ENCODE results near the gene EYA3.

EYA3 gene

DNA sequence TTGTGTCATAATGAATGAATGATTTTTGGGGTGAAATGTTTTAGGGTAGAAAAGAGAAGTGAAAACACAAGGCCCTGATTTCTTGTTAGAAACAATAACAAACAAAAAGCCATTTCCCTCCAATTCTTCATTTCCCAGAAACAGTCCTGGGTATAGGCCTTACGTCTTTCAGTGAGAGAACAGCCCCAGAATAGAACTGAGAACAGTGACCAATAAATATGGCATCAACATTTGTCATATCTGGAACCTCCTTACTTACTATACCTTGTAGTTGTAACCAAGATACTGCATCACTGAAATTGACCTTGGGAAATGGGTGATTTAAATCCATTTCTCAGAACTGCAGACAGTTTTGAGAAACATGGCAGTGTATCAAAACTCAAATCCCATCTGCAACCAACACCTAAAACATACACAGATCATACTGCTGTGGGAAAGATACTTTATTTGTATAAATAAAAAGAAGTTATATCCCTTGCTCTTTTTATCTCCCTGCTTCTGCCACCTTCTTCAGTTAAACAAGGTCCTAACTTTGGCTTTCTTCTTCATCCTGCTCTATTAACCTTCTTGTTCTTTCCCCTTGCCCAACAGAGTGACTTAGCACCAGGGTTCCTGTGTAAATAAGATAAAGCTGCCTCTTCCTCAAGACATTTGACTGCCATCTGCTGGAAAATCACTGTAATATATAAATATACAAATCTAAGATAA lies 109.1 kb downstream of the EYA3 start:
- H2AFZ ChIP-seq (ENCODE audit: low read depth, low read length), result no peak overlapping the region
- peaks cover 23% of the 10 kb centered on the region for H3K36me3 ChIP-seq (ENCODE audit: insufficient read depth, low read length)
- no peaks in the 10 kb centered on the region for H3K27me3 ChIP-seq (ENCODE audit: insufficient read depth, low read length)
- H3K4me3 ChIP-seq (ENCODE audit: low read length), result no peak overlapping the region
- H3K9me3 ChIP-seq (ENCODE audit: low read length), result no peaks in the 10 kb centered on the region
- no peaks in the 10 kb centered on the region for H3K4me1 ChIP-seq (ENCODE audit: insufficient read depth, low read length)

DNA sequence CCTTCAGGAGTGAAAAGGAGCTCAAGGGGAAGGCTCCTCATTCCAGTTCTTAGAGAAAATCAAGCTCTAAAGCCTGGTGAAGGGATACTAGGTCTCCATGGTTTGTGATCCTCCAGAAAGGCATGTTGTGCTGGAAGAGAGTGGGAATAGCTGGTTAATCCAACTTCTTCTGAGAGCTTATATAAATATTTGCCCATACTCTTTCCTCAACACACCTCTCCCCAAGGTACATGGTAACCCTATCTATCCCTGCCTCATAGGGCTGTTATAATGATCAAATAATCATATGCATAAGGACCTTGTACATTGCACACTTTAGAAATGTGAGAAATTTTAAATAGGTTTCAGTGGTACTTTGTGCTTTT lies 114.0 kb downstream of the EYA3 start:
- H2AFZ ChIP-seq (ENCODE audit: low read depth, low read length), result no peak overlapping the region
- H3K27me3 ChIP-seq (ENCODE audit: insufficient read depth, low read length), result no peaks in the 10 kb centered on the region
- H3K36me3 ChIP-seq (ENCODE audit: insufficient read depth, low read length), result peaks cover 37% of the 10 kb centered on the region
- H3K9me3 ChIP-seq (ENCODE audit: low read length), result no peaks in the 10 kb centered on the region
- no peaks in the 10 kb centered on the region for H3K4me1 ChIP-seq (ENCODE audit: insufficient read depth, low read length)
- H3K4me3 ChIP-seq (ENCODE audit: low read length), result no peak overlapping the region

DNA sequence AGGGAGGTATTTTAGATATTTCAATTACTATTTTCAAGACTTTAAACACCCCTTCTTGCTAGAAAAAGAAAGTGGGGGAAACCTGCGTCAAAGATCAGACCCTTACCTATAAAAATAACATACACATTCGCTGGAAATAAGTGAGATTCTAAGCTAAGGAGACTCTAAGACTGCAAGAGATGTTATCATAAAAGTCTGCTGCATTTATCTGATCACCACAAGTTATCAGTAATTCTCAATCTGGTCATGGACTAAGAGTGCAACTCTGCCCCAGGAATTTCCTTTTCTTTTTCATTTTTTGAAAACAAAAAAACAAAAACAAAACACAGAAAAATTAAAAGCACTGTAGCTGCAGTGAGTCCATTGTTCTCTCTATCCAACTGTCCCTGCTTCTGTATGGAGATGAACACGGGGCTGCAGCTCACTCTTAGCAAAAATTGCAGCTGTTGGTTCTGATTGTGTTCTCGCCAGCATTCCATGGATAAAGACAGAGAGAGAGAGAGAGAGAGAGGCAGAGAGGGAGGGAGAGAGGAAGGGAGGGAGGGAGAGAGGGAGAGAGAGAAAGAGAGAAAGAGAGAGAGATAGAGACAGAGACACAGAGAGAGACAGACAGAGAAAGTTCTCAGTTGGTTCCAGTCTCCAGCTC lies 114.5 kb downstream of the EYA3 start:
- peaks cover 36% of the 10 kb centered on the region for H3K36me3 ChIP-seq (ENCODE audit: insufficient read depth, low read length)
- no peaks in the 10 kb centered on the region for H3K27me3 ChIP-seq (ENCODE audit: insufficient read depth, low read length)
- no peaks in the 10 kb centered on the region for H3K4me1 ChIP-seq (ENCODE audit: insufficient read depth, low read length)
- H3K9me3 ChIP-seq (ENCODE audit: low read length), result no peaks in the 10 kb centered on the region
- H3K4me3 ChIP-seq (ENCODE audit: low read length), result no peak overlapping the region
- H2AFZ ChIP-seq (ENCODE audit: low read depth, low read length), result no peak overlapping the region

DNA sequence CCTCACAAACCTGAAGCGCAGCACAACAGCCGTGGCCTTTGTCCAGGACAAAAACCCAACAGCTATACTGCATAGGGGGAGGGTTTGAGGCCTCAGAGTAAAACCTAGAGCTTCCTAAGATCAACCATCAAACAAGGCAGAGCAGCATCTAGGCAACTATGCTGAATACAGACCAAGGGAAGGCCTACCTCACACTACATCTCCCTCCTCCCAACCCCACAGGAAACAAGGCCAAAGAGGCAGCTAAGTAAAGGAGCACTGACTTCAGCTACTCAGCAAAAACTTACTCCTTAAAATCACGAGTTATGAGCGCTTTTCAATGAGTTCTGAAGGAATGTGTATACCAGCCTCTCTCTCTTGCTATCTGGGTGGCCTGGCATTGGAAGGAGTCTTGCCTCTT lies 116.3 kb downstream of the EYA3 start:
- H2AFZ ChIP-seq (ENCODE audit: low read depth, low read length), result no peak overlapping the region
- H3K36me3 ChIP-seq (ENCODE audit: insufficient read depth, low read length), result peaks cover 24% of the 10 kb centered on the region
- no peak overlapping the region for H3K4me3 ChIP-seq (ENCODE audit: low read length)
- no peaks in the 10 kb centered on the region for H3K4me1 ChIP-seq (ENCODE audit: insufficient read depth, low read length)
- H3K27me3 ChIP-seq (ENCODE audit: insufficient read depth, low read length), result no peaks in the 10 kb centered on the region
- no peaks in the 10 kb centered on the region for H3K9me3 ChIP-seq (ENCODE audit: low read length)

DNA sequence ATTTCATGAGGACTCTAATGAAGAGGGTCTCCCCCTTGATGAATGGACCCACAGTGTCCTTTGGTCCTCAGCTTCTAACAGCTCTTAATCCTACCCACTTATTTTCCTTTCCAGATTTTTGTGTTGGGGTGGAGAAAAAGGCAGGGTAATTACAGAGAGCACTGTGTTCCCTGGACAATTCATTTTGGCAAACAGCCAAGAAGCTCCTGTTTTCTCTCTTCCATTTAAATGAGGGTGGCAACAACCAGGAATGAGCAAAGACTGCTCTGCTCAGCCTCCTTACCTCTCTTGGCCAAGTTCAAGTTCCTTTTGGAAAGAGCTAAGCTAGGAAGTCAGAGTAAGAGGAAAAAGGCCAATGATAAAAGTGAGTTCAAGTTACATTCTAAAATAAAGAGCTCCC lies 116.7 kb downstream of the EYA3 start:
- Histone ChIP-seq H2AFZ (ENCODE audit: low read depth, low read length) (no peak overlapping the region), H3K36me3 (ENCODE audit: insufficient read depth, low read length) (peaks cover 22% of the 10 kb centered on the region)

DNA sequence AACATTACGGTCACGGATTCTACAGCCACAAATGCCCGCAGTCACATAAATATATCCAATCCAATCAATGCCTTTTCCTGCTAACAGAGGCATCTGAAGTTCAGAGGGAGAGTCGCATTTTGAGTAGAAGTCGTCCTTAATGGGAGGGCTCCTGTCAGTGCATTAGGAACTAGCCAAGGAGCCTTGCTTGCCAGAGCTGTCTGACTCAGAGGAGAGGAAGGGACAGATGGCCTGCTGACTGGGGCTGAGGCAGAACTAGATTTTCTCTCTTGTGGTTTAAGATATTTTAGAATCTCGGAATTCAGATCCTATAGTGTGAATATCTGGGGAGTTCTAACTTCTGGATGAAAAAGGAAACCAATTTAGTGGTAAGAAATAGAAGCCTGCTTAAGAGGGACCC lies 118.0 kb downstream of the EYA3 start:
- Histone ChIP-seq H3K9me3 (ENCODE audit: low read length) (no peaks in the 10 kb centered on the region), H3K36me3 (ENCODE audit: insufficient read depth, low read length) (peaks cover 22% of the 10 kb centered on the region), H3K4me3 (ENCODE audit: low read length) (no peak overlapping the region), H3K4me1 (ENCODE audit: insufficient read depth, low read length) (no peaks in the 10 kb centered on the region), H2AFZ (ENCODE audit: low read depth, low read length) (no peak overlapping the region), H3K27me3 (ENCODE audit: insufficient read depth, low read length) (no peaks in the 10 kb centered on the region)

More for the DNA sequence above, 116.7 kb downstream of the EYA3 start:
- Histone ChIP-seq H3K4me3 (ENCODE audit: low read length) (no peak overlapping the region), H3K4me1 (ENCODE audit: insufficient read depth, low read length) (no peaks in the 10 kb centered on the region), H3K9me3 (ENCODE audit: low read length) (no peaks in the 10 kb centered on the region), H3K27me3 (ENCODE audit: insufficient read depth, low read length) (no peaks in the 10 kb centered on the region)

DNA sequence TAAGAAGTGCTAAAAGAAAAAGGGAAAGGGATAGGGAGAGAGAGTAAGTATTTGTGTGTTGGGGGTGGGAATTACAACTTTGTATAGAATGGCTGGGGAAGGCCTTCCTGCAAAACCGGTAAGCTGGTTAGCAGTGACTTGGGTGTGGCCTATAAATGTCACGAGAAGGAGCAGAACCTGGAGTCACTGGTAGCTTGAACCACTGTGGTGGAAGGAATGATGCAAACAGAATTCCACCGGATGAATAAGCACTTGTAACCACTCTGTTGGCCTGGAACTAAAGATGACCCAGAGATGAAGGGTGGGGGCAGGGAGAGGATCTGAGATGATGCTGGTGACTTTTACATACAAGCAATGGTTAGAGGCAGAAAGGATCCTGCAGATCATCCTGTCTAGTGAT lies 119.7 kb downstream of the EYA3 start:
- no peak overlapping the region for H2AFZ ChIP-seq (ENCODE audit: low read depth, low read length)
- peaks cover 9% of the 10 kb centered on the region for H3K36me3 ChIP-seq (ENCODE audit: insufficient read depth, low read length)
- no peak overlapping the region for H3K4me3 ChIP-seq (ENCODE audit: low read length)
- H3K4me1 ChIP-seq (ENCODE audit: insufficient read depth, low read length), result no peaks in the 10 kb centered on the region
- no peaks in the 10 kb centered on the region for H3K27me3 ChIP-seq (ENCODE audit: insufficient read depth, low read length)
- no peaks in the 10 kb centered on the region for H3K9me3 ChIP-seq (ENCODE audit: low read length)

DNA sequence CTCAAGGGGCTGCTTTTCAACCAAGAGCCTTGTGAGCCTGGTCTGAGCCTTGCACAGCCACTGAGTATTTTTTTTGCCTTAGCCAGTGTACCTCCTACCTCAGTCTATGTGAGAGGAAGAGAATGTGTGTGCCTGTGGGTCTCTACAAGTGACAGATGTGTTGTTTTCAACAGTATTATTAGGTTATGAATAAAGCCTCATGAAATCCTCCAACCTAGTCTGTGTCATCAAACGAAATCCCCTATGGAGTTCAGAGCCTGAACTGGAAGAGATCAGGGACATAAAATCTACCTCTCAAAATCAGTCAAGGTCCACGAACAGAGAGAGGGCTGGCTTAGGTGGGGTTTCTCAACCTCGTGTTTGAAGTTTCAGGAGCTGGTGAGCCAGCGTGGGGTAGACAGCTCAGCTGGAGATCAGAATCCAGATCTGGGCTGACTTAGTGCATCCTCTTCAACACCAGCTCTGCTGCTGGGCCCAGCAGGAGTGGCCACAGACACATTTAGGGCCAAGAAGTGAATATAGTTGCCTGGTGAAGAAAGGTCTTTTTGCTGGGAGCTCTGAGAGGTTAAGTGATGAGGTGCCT lies 120.4 kb downstream of the EYA3 start:
- Histone ChIP-seq H3K36me3 (ENCODE audit: insufficient read depth, low read length) (peaks cover 3% of the 10 kb centered on the region), H2AFZ (ENCODE audit: low read depth, low read length) (no peak overlapping the region), H3K27me3 (ENCODE audit: insufficient read depth, low read length) (no peaks in the 10 kb centered on the region), H3K9me3 (ENCODE audit: low read length) (no peaks in the 10 kb centered on the region), H3K4me3 (ENCODE audit: low read length) (no peak overlapping the region), H3K4me1 (ENCODE audit: insufficient read depth, low read length) (no peaks in the 10 kb centered on the region)

DNA sequence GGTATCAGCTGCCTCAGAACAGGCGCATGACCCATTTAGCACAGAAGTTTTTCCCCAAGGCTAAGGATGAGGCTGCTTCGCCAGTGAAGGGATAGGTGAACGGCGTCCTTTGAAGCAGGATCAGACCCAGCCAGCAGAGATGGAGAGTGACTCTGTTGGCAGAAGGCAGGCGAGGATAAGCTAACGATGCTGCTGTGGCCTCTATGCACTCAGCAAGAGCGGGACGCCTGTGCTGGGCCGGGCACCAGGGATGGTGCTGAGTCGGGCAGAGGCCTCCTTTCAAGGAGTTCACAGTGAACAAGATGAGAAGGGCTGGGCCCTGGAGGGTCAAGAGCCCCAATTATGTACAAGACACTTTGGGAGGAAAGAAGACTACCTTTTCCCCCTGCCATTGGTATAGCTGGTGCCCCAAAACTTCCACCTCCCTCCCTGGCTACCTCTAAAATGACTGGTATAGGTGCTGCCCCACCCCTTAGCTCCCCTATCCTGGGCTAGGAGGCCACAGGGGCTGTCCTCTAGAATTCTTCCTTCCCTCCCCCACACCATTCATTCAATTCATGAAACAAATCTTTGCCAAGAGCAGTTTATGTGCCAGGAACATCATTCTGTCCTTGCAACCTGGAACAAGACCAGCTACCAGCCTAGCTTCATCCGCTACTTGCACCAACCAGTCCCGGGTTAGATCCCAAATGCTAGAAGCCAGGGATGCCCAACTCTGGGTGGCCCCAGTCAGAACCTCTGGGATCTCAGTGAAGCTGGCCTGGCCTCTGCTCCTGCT lies 121.1 kb downstream of the EYA3 start:
- H3K9me3 ChIP-seq (ENCODE audit: low read length), result no peaks in the 10 kb centered on the region
- H3K27me3 ChIP-seq (ENCODE audit: insufficient read depth, low read length), result no peaks in the 10 kb centered on the region
- H2AFZ ChIP-seq (ENCODE audit: low read depth, low read length), result no peak overlapping the region
- no peaks in the 10 kb centered on the region for H3K4me1 ChIP-seq (ENCODE audit: insufficient read depth, low read length)
- no peaks in the 10 kb centered on the region for H3K36me3 ChIP-seq (ENCODE audit: insufficient read depth, low read length)
- H3K4me3 ChIP-seq (ENCODE audit: low read length), result no peak overlapping the region

DNA sequence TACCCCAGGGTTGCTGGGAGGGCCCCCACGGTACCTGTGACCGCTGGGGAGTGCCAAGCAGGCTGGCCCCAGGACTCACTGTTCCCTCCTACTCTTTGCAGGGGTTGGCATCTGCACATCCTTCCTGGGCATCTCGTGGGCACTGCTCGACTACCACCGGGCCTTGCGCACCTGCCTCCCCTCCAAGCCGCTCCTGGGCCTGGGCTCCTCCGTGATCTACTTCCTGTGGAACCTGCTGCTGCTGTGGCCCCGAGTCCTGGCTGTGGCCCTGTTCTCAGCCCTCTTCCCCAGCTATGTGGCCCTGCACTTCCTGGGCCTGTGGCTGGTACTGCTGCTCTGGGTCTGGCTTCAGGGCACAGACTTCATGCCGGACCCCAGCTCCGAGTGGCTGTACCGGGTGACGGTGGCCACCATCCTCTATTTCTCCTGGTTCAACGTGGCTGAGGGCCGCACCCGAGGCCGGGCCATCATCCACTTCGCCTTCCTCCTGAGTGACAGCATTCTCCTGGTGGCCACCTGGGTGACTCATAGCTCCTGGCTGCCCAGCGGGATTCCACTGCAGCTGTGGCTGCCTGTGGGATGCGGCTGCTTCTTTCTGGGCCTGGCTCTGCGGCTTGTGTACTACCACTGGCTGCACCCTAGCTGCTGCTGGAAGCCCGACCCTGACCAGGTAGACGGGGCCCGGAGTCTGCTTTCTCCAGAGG lies 121.9 kb downstream of the EYA3 start:
- no peaks in the 10 kb centered on the region for H3K4me1 ChIP-seq (ENCODE audit: insufficient read depth, low read length)
- H3K9me3 ChIP-seq (ENCODE audit: low read length), result no peaks in the 10 kb centered on the region
- no peaks in the 10 kb centered on the region for H3K36me3 ChIP-seq (ENCODE audit: insufficient read depth, low read length)
- no peak overlapping the region for H2AFZ ChIP-seq (ENCODE audit: low read depth, low read length)
- no peak overlapping the region for H3K4me3 ChIP-seq (ENCODE audit: low read length)
- H3K27me3 ChIP-seq (ENCODE audit: insufficient read depth, low read length), result no peaks in the 10 kb centered on the region

DNA sequence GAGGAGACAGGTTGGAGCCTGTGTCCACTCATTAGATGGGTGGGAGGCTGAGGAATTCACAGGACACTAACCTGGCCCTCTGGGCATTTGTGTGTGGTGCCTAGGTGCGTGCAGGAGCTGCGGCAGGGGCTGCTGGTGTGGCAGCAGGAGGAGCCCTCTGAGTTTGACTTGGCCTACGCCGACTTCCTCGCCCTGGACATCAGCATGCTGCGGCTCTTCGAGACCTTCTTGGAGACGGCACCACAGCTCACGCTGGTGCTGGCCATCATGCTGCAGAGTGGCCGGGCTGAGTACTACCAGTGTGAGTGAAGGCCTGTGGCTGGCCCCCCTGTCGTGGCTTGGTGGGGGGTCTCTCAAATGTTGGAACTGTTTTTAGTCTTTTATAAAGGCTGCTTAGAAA lies 125.0 kb downstream of the EYA3 start:
- H3K9me3 ChIP-seq (ENCODE audit: low read length), result no peaks in the 10 kb centered on the region
- no peaks in the 10 kb centered on the region for H3K4me1 ChIP-seq (ENCODE audit: insufficient read depth, low read length)
- no peak overlapping the region for H3K4me3 ChIP-seq (ENCODE audit: low read length)
- no peak overlapping the region for H2AFZ ChIP-seq (ENCODE audit: low read depth, low read length)
- no peaks in the 10 kb centered on the region for H3K27me3 ChIP-seq (ENCODE audit: insufficient read depth, low read length)
- H3K36me3 ChIP-seq (ENCODE audit: insufficient read depth, low read length), result no peaks in the 10 kb centered on the region

DNA sequence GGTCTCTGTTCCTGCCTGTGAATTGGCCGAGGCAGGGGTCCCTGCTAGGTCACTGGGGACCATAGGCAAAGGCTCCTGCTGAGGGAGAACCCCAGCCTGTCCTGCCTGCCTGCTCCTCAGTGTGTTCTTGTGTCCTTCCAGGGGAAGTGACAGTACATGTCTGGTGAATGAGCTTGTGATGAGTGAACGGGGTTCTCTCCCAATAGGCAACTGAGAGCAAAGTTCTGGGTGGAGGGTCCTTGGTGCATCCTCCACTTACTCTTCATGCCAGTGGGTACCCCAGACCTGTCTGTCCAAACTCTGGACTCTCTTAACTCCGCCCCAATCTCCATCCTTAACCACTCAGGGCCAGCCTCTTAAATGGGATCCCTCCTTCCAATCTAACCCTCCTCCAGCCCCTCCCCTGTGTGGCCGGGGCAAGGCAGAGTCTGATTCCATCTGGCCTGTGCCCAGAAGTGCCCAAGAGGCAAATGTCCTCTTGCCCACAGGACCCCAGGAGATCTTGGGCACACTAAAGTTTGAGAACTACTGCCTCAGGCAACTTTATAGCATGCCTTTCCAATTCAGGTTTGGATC lies 126.7 kb downstream of the EYA3 start:
- no peak overlapping the region for H2AFZ ChIP-seq (ENCODE audit: low read depth, low read length)
- no peaks in the 10 kb centered on the region for H3K36me3 ChIP-seq (ENCODE audit: insufficient read depth, low read length)
- no peaks in the 10 kb centered on the region for H3K4me1 ChIP-seq (ENCODE audit: insufficient read depth, low read length)
- H3K27me3 ChIP-seq (ENCODE audit: insufficient read depth, low read length), result no peaks in the 10 kb centered on the region
- no peak overlapping the region for H3K4me3 ChIP-seq (ENCODE audit: low read length)
- no peaks in the 10 kb centered on the region for H3K9me3 ChIP-seq (ENCODE audit: low read length)

Measured in neuron (in vitro differentiated cells).